HG03342 (cell line): Measurements from ENCODE around the gene CCS.
"Not testable (repeated sequence)": the region's sequence is repeated elsewhere in the genome, so short reads cannot be mapped to it uniquely, and the experiment has no call there.

Experiments
- ATAC-seq: cut with Tn5 transposase; IDR thresholded peaks from one replicate; pipeline ENCODE4 v1.9.1; 2021; ENCODE audit warnings: mild to moderate bottlenecking, moderate library complexity; ENCODE audit not compliant: unreplicated experiment

Gene CCS

GRCh38 chr11:66589996-66590675 is 2.8 kb upstream of the CCS start:
- ATAC-seq: no peak

GRCh38 chr11:66591175-66591574 is 1.8 kb upstream of the CCS start:
- no peak for ATAC-seq

GRCh38 chr11:66593303-66593635 is 284 bp downstream of the CCS start:
- ATAC-seq: no peak

GRCh38 chr11:66593650-66594049 is 665 bp downstream of the CCS start:
- ATAC-seq: no peak

- no peak for ATAC-seq
Measured at GRCh38 chr11:66595245-66595904, 2.4 kb downstream of the CCS start.

GRCh38 chr11:66598993-66599392 is 6.0 kb downstream of the CCS start:
- ATAC-seq: no peak

GRCh38 chr11:66600219-66600618 is 7.2 kb downstream of the CCS start:
- no peak for ATAC-seq

- no peak for ATAC-seq
Measured at GRCh38 chr11:66600631-66601233, 7.7 kb downstream of the CCS start.

GRCh38 chr11:66603072-66603471 is 10.1 kb downstream of the CCS start:
- no peak for ATAC-seq

GRCh38 chr11:66604155-66604554 is 11.2 kb downstream of the CCS start:
- ATAC-seq: no peak

- ATAC-seq: not testable (repeated sequence)
Measured at GRCh38 chr11:66606608-66607007, 13.6 kb downstream of the CCS start.

GRCh38 chr11:66607126-66607834 is 14.3 kb downstream of the CCS start:
- no peak for ATAC-seq

- no peak for ATAC-seq
Measured at GRCh38 chr11:66609721-66610617, 17.0 kb downstream of the CCS start.

- no peak for ATAC-seq
Measured at GRCh38 chr11:66612458-66612857, 19.5 kb downstream of the CCS start.

- no peak for ATAC-seq
Measured at GRCh38 chr11:66614073-66614472, 21.1 kb downstream of the CCS start.

GRCh38 chr11:66616379-66617154 is 23.6 kb downstream of the CCS start, which contains the start of gene RBM14:
Gene RBM14, plus strand, starts transcription at chr11:66616630. Its CDS starts 91 bp downstream, at chr11:66616721.
- ATAC-seq: peak; percentile 84

GRCh38 chr11:66617155-66617834 is 24.3 kb downstream of the CCS start:
- no peak for ATAC-seq

- ATAC-seq: no peak
Measured at GRCh38 chr11:66619080-66619554, 26.1 kb downstream of the CCS start.

GRCh38 chr11:66624450-66624849 is 31.5 kb downstream of the CCS start:
- no peak for ATAC-seq
